GM18505 (cell line): ENCODE measurements around the gene ESRP2.

Experiments used
- ATAC-seq: cut with Tn5 transposase; IDR thresholded peaks from one replicate; pipeline ENCODE4 v1.9.1; 2021; ENCODE audit not compliant: unreplicated experiment
- POLR2A ChIP-seq: IDR thresholded peaks from 4 replicates; pipeline ENCODE4 v1.6.1; 2011; ENCODE audit warnings: borderline replicate concordance; ENCODE audit not compliant: insufficient read depth, insufficient read length; ENCODE audit errors: extremely low read depth

ESRP2 gene

GRCh38 chr16:68190736-68191510 lies 45.0 kb downstream of the ESRP2 start:
- no peak for TF ChIP-seq POLR2A
- no peak for ATAC-seq

DNA sequence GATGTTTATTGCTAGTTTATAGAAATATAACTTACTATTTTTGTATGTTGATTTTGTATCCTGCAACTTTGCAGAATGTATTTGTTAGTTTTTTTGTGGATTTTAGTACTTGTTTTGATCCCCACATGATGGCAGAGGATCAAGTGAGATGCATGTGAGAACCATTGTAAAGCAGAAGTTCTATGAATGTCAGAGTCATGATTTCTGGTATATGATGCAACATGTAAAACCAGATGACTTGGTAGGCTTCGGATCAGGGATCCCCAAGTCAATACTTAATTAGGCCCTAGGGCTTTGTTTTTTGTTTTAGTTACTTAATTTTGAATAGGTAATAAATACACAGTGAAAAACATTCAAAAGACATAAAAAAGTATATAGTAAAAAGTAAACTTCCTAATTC lies 45.8 kb downstream of the ESRP2 start:
- ATAC-seq: no peak
- no peak for TF ChIP-seq POLR2A

DNA sequence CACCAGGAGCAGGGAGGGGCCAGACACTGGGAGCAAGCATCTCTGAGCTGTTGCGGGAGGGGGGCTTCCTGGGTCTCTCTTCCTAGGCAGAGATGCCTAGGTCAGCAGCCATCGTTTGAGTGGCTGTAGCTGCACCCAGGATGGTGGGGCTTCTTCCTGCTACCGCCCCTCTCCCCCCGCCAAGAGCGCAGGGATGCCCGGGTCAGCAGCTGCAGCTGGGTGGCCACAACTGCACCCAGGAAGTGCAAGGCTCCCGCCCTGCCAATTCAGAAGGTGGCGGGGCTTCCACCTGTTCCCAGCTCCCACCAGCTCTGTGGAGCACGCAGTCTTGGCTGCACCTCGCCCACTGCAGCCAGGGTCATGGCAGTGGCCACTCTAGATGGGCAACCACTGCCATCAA lies 47.8 kb downstream of the ESRP2 start:
- ATAC-seq: no peak
- TF ChIP-seq POLR2A: no peak

DNA sequence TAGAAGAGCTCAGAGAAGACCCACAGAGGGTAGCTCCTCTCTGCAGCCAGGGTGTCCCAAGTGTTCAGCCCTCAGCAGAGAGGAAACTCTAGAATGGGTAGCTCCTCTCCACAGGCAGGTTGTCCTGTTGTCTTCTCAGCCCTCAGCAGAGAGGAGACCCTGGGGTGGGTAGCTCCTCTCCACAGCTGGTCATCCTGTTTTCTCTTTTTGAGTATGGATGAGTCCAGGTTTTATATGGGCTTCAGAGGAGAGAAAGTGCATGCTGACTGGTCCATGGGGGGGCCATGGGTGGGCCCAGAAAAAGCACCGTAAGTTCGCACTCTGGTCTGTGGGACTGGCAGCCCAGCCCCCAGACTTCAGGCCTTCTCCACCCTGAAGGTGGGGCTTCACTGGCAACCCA lies 48.4 kb downstream of the ESRP2 start:
- no peak for ATAC-seq
- TF ChIP-seq POLR2A: no peak

GRCh38 chr16:68186877-68187276 lies 49.0 kb downstream of the ESRP2 start:
- no peak for TF ChIP-seq POLR2A

GRCh38 chr16:68183046-68183445 lies 52.9 kb downstream of the ESRP2 start:
- no peak for ATAC-seq
- TF ChIP-seq POLR2A: no peak

More at GRCh38 chr16:68186877-68187276, 49.0 kb downstream of the ESRP2 start:
- ATAC-seq: no peak

GRCh38 chr16:68179855-68180254 lies 56.1 kb downstream of the ESRP2 start:
- ATAC-seq: no peak
- TF ChIP-seq POLR2A: no peak

DNA sequence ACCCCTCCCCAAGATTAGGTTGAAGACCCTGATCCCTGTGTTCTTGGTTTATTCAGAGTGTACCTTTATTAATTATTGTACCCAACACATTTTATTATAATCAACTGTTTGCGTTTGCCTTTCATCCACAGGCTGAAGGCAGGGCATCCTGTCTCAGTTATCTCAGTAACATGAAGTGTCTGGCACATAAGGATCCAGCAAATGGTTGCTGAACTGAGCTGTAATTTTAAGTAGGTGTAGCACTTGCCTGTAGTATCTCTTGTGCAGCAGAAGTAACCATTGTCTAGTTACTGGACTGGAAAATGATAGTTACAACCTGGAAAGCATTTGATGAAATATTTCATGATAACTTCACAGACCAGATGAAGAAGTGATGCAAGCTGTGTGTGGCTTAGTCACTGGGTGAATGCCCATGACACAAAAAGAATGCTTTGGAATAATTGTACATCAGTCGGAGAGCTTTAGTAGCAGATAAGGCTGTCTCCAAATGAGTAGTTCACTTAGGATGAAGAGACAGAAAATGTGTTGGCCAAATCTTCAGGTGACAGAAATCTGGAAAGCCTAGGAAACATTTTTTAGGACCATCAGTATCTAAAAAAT lies 56.6 kb downstream of the ESRP2 start:
- TF ChIP-seq POLR2A: no peak
- no peak for ATAC-seq
